Gastroesophageal sphincter (tissue), 4 donors: Measurements from ENCODE around the gene VMP1. TPM values are rescaled to one million over a fixed set of nuclear protein-coding genes. Genes with fewer than 3 reads are reported as not detected.

ENCODE experiments used
- ATAC-seq: fragments of 150-250 bp; one replicate; pipeline ENCODE4 v1.9.1; 2016; ENCODE audit warnings: mild to moderate bottlenecking, moderate library complexity
- H3K27ac ChIP-seq, 4 donors: fragments of 200-600 bp; sonication (generic) in 3 of 4; 1 replicate in 3 of 4; 2 replicates in 1 of 4; pipeline ENCODE4 v1.5.1; 2016 to 2019
- H3K27me3 ChIP-seq: fragments of 200-600 bp; sonication (generic); one replicate; pipeline ENCODE4 v1.5.1; 2019
- H3K36me3 ChIP-seq, 2 donors: fragments of 200-600 bp; sonication (generic); one replicate each; pipeline ENCODE4 v1.5.1; 2019; ENCODE audit warnings: control low read depth in 1 of 2
- H3K4me1 ChIP-seq, 3 donors: fragments of 200-600 bp; sonication (generic); 1 replicate in 2 of 3; 2 replicates in 1 of 3; pipeline ENCODE4 v1.5.1; 2016 to 2019; ENCODE audit warnings: control low read depth in 2 of 3
- H3K4me3 ChIP-seq, 2 donors: fragments of 200-600 bp; sonication (generic); one replicate each; pipeline ENCODE4 v1.5.1; 2019; ENCODE audit warnings: mild to moderate bottlenecking in 1 of 2, moderate library complexity in 1 of 2
- H3K9me3 ChIP-seq, 3 donors: fragments of 200-600 bp; sonication (generic); one replicate each; pipeline ENCODE4 v1.5.1; 2017 to 2019; ENCODE audit warnings: control low read depth in 2 of 3
- CTCF ChIP-seq, 4 experiments: fragments of 200-600 bp in 2 of 4; fragments of 450-650 bp in 2 of 4; sonication (generic) in 1 of 4; IDR thresholded peaks; one replicate each; pipeline ENCODE4 v1.5.1; 2017 to 2019; ENCODE audit warnings: antibody characterized with exemption in 4 of 4, mild to moderate bottlenecking in 2 of 4, moderate library complexity in 2 of 4
- EP300 ChIP-seq: sonication (generic); formaldehyde crosslinking; IDR thresholded peaks from one replicate; pipeline ENCODE4 v1.6.1; 2017; ENCODE audit warnings: antibody characterized with exemption, mild to moderate bottlenecking
- POLR2A ChIP-seq, 2 donors: fragments of 450-650 bp; IDR thresholded peaks; one replicate each; pipeline ENCODE4 v1.6.1; 2017; ENCODE audit warnings: antibody characterized with exemption in 2 of 2, mild to moderate bottlenecking in 2 of 2, moderate library complexity in 1 of 2
- POLR2AphosphoS5 ChIP-seq: sonication (generic); formaldehyde crosslinking; IDR thresholded peaks from one replicate; pipeline ENCODE4 v1.6.1; 2017; ENCODE audit warnings: antibody characterized with exemption
- WGBS, 2 donors: methylation state at CpG; one replicate each; pipeline ENCODE4 v1.1.5; 2018; ENCODE audit warnings: low coverage in 1 of 2; 5-methylcytosine and 5-hydroxymethylcytosine counted together
- total RNA-seq, 4 donors: library from RNA; depleted of rRNA; stranded (reverse); fragments of >200 nt; gene quantifications; one replicate each; pipeline ENCODE4 v1.1.0, GENCODE V29; 2016

VMP1 gene
- total RNA-seq, 4 donors from 2014 or later = 50.8 to 175 (median 85.0) TPM

GRCh38 chr17:59769887-59770286 lies 62.4 kb downstream of the VMP1 start:
- Histone ChIP-seq H3K36me3 (peaks cover 0 to 33% of the 10 kb centered on the region in 2 donors), H3K9me3 (no peaks in the 10 kb centered on the region), H3K27me3 (no peaks in the 10 kb centered on the region), H3K4me1 (peaks cover 0 to 12% (median 0%) of the 10 kb centered on the region in 3 donors), H3K27ac (peak overlapping the region in 2 of 4 donors; percentile 4 to 15), H3K4me3 (no peak overlapping the region)
- ATAC-seq = no peak
- WGBS, 2 donors = 29 to 42% methylated on average over 1 of the region's 1 CpG
- TF ChIP-seq POLR2AphosphoS5 = no peak
- TF ChIP-seq POLR2A (IDR thresholded peaks at IDR 0.05) = no peak
- TF ChIP-seq CTCF (IDR thresholded peaks at IDR 0.05) = no peak
- TF ChIP-seq EP300 = no peak

- Histone ChIP-seq H3K27ac (no peak overlapping the region), H3K4me1 (peaks cover 0 to 12% (median 0%) of the 10 kb centered on the region in 3 donors), H3K36me3 (peaks cover 0 to 38% of the 10 kb centered on the region in 2 donors), H3K9me3 (no peaks in the 10 kb centered on the region), H3K27me3 (no peaks in the 10 kb centered on the region), H3K4me3 (no peak overlapping the region)
- 97 to 100% methylated on average over 2 of the region's 2 CpGs for WGBS, 2 donors
- TF ChIP-seq EP300 (no peak), CTCF (IDR thresholded peaks at IDR 0.05) (no peak), POLR2A (IDR thresholded peaks at IDR 0.05) (no peak), POLR2AphosphoS5 (no peak)
- ATAC-seq = no peak
Observed at GRCh38 chr17:59771093-59771492, 63.6 kb downstream of the VMP1 start.

- H3K9me3 ChIP-seq = no peaks in the 10 kb centered on the region
Observed at GRCh38 chr17:59775786-59776350, 68.4 kb downstream of the VMP1 start.

GRCh38 chr17:59776577-59776976 lies 69.1 kb downstream of the VMP1 start:
- H3K27ac ChIP-seq = no peak overlapping the region
- H3K4me3 ChIP-seq = no peak overlapping the region
- H3K4me1 ChIP-seq = no peaks in the 10 kb centered on the region
- H3K36me3 ChIP-seq = peaks cover 0 to 59% of the 10 kb centered on the region in 2 donors
- ATAC-seq = no peak
- no peaks in the 10 kb centered on the region for H3K9me3 ChIP-seq
- TF ChIP-seq POLR2AphosphoS5 (no peak), EP300 (no peak), CTCF (IDR thresholded peaks at IDR 0.05) (no peak), POLR2A (IDR thresholded peaks at IDR 0.05) (no peak)
- H3K27me3 ChIP-seq = no peaks in the 10 kb centered on the region
- WGBS, 2 donors = 95 to 100% methylated on average over 1 of the region's 1 CpG

More at GRCh38 chr17:59775786-59776350, 68.4 kb downstream of the VMP1 start:
- Histone ChIP-seq H3K27ac (no peak overlapping the region), H3K27me3 (no peaks in the 10 kb centered on the region), H3K4me3 (no peak overlapping the region), H3K36me3 (peaks cover 0 to 59% of the 10 kb centered on the region in 2 donors), H3K4me1 (no peaks in the 10 kb centered on the region)
- WGBS, 2 donors = 94% methylated on average over 2 of the region's 2 CpGs
- ATAC-seq = no peak
- TF ChIP-seq CTCF (IDR thresholded peaks at IDR 0.05) (no peak), POLR2A (IDR thresholded peaks at IDR 0.05) (no peak), POLR2AphosphoS5 (no peak), EP300 (no peak)

- Histone ChIP-seq H3K27ac (no peak overlapping the region), H3K9me3 (no peaks in the 10 kb centered on the region), H3K27me3 (no peaks in the 10 kb centered on the region), H3K36me3 (peaks cover 0 to 59% of the 10 kb centered on the region in 2 donors), H3K4me1 (no peaks in the 10 kb centered on the region), H3K4me3 (no peak overlapping the region)
- TF ChIP-seq CTCF (IDR thresholded peaks at IDR 0.05) (no peak), POLR2A (IDR thresholded peaks at IDR 0.05) (no peak), POLR2AphosphoS5 (no peak), EP300 (no peak)
- 90 to 94% methylated on average over 3 of the region's 3 CpGs for WGBS, 2 donors
- ATAC-seq = no peak
Observed at GRCh38 chr17:59777033-59777432, 69.6 kb downstream of the VMP1 start.
